ENCODE results near the gene USHBP1.

USHBP1 gene

DNA sequence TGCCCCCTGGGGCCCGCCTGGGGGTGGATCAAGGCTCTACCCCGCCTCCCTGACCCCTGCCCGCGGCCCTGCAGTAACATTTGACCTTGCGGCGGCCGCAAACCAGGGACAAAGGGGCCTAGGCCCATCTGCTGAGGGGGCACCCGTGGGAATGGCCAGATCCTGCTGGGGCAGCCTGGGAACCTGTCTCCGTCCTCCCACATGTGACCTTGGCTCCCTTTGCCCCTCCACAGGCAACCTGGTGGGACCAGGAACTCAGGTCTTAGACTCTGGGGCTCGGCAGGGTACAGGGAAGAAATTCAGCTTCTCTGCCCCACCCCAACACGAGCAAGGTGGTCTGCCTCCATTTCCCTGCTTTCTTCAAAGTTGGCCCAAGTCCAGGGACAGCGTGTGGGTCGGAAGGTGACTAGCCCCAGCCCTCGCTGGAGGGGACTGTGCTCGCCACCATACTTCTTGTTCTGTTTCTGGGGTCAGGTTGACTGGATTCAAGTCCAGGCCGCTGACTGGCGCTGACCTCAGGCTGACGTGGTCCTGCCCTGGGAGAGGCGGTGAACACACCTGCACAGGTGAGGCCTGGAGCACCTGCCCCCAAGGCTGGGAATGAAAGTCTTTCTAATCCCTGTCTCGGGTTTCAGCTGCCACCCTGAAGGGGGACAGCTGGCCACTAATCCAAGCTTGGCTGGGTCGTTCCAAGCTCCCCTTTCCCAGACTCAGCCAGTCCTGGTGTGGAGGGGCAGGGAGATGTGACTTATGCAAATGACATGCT, 16.4 kb downstream of the USHBP1 start:
- H3K27ac ChIP-seq (ENCODE audit: low read depth, low read length): peak overlapping the region; percentile 100
- peak overlapping the region; percentile 89 for H2BK5ac ChIP-seq (ENCODE audit: low read depth, low read length, poor library complexity)
- peak overlapping the region; percentile 84 for H3K4ac ChIP-seq (ENCODE audit: low read depth, low read length)
- H3K18ac ChIP-seq (ENCODE audit: low read length): peak overlapping the region; percentile 79
- peak overlapping the region; percentile 77 for H4K8ac ChIP-seq (ENCODE audit: low read depth, low read length)
- H3K9ac ChIP-seq (ENCODE audit: low read length): no peak overlapping the region
- H2BK120ac ChIP-seq (ENCODE audit: insufficient read depth, low read length, poor library complexity): peak overlapping the region; percentile 85
- peak overlapping the region; percentile 96 for H3K14ac ChIP-seq (ENCODE audit: low read length)
- peak overlapping the region; percentile 70 for H2AK5ac ChIP-seq (ENCODE audit: low read length)
- peak overlapping the region; percentile 8 for H2AFZ ChIP-seq (ENCODE audit: insufficient read depth, low read length, poor library complexity)
- peaks cover 63% of the 10 kb centered on the region for H3K79me1 ChIP-seq (ENCODE audit: low read length)
- DNase-seq: peak; percentile 55 to 60
- peak overlapping the region; percentile 20 for H4K12ac ChIP-seq (ENCODE audit: low read depth, low read length)
- H3K4me1 ChIP-seq (ENCODE audit: control insufficient read depth in 1 of 2, insufficient read depth in 2 of 2, low read length in 2 of 2): peaks cover 29 to 34% of the 10 kb centered on the region in 2 experiments
- no peaks in the 10 kb centered on the region for H3K27me3 ChIP-seq (ENCODE audit: insufficient read depth, low read length)
- peaks cover 39% of the 10 kb centered on the region for H3K79me2 ChIP-seq (ENCODE audit: control insufficient read depth, insufficient read depth, low read length, poor library complexity)
- peak overlapping the region; percentile 94 for H2BK12ac ChIP-seq (ENCODE audit: low read length)
- peaks cover 5% of the 10 kb centered on the region for H3K9me3 ChIP-seq (ENCODE audit: insufficient read depth, low read depth, low read length)
- no peaks in the 10 kb centered on the region for H3K36me3 ChIP-seq (ENCODE audit: control insufficient read depth in 1 of 2, insufficient read depth in 2 of 2, low read length in 2 of 2)
- H3K4me2 ChIP-seq (ENCODE audit: low read length): peak overlapping the region; percentile 23
- no CpG with 5 or more reads among the region's 21 CpGs for WGBS (ENCODE audit: extremely low coverage, insufficient coverage, insufficient read length)
- H4K91ac ChIP-seq (ENCODE audit: low read depth, low read length): peak overlapping the region; percentile 97
- H3K4me3 ChIP-seq (ENCODE audit: low read depth, low read length): no peak overlapping the region
- no peak overlapping the region for H3K23ac ChIP-seq (ENCODE audit: low read length)

DNA sequence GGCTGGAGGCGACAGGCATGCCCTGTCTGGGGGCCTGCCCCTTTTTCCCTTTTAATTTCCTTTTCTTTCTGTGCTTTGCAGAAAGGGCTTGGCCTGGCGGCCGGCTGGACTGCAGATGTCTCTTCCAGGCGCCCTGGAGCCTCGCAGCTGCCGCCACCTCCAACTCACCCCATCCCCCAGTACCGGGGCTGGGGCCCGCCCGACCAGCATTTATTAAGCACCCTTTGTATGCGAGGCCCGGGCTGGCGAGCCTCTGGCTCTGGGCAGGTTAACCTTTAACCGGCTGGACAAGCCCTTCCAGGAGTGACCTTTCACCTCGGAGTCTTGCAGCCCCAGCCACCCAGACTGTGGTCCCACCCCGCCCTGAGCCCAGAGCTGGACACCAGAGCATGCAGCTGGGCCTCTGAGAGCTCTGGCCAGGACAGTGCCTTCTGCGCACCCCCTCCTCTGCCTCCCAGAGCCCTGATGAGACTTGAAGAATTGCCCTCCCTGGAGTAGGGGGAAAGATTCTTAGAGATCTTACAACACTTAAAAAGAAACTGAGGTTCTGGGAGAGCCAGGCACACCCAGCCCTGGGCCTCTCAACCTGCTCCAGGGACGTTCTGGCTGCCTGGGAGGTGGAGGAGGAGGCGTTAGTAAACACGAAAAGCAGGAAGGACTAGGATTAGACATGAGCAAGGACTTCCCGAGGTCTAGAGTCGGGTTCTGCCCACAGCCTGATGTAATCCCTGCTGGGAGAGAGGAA, 17.7 kb downstream of the USHBP1 start:
- Histone ChIP-seq H2BK120ac (ENCODE audit: insufficient read depth, low read length, poor library complexity) (peak overlapping the region; percentile 85), H3K79me2 (ENCODE audit: control insufficient read depth, insufficient read depth, low read length, poor library complexity) (peaks cover 49% of the 10 kb centered on the region), H3K4me3 (ENCODE audit: low read depth, low read length) (no peak overlapping the region), H3K14ac (ENCODE audit: low read length) (peak overlapping the region; percentile 96), H3K23ac (ENCODE audit: low read length) (no peak overlapping the region), H4K12ac (ENCODE audit: low read depth, low read length) (peak overlapping the region; percentile 75), H3K4me2 (ENCODE audit: low read length) (peak overlapping the region; percentile 89), H2AFZ (ENCODE audit: insufficient read depth, low read length, poor library complexity) (peak overlapping the region; percentile 4), H3K79me1 (ENCODE audit: low read length) (peaks cover 68% of the 10 kb centered on the region), H3K9ac (ENCODE audit: low read length) (no peak overlapping the region), H2BK5ac (ENCODE audit: low read depth, low read length, poor library complexity) (peak overlapping the region; percentile 89), H2BK12ac (ENCODE audit: low read length) (peak overlapping the region; percentile 94), H4K91ac (ENCODE audit: low read depth, low read length) (peak overlapping the region; percentile 97), H3K18ac (ENCODE audit: low read length) (peak overlapping the region; percentile 91), H3K4ac (ENCODE audit: low read depth, low read length) (peak overlapping the region; percentile 84), H4K8ac (ENCODE audit: low read depth, low read length) (peak overlapping the region; percentile 77), H3K27ac (ENCODE audit: low read depth, low read length) (peak overlapping the region; percentile 100), H3K27me3 (ENCODE audit: insufficient read depth, low read length) (no peaks in the 10 kb centered on the region), H3K4me1 (ENCODE audit: control insufficient read depth in 1 of 2, insufficient read depth in 2 of 2, low read length in 2 of 2) (peaks cover 38 to 45% of the 10 kb centered on the region in 2 experiments), H3K9me3 (ENCODE audit: insufficient read depth, low read depth, low read length) (peaks cover 5% of the 10 kb centered on the region), H2AK5ac (ENCODE audit: low read length) (peak overlapping the region; percentile 88), H3K36me3 (ENCODE audit: control insufficient read depth in 1 of 2, insufficient read depth in 2 of 2, low read length in 2 of 2) (no peaks in the 10 kb centered on the region)
- DNase-seq: peak; percentile 48 to 66
- no CpG with 5 or more reads among the region's 21 CpGs for whole genome bisulfite sequencing (ENCODE audit: extremely low coverage, insufficient coverage, insufficient read length)

DNA sequence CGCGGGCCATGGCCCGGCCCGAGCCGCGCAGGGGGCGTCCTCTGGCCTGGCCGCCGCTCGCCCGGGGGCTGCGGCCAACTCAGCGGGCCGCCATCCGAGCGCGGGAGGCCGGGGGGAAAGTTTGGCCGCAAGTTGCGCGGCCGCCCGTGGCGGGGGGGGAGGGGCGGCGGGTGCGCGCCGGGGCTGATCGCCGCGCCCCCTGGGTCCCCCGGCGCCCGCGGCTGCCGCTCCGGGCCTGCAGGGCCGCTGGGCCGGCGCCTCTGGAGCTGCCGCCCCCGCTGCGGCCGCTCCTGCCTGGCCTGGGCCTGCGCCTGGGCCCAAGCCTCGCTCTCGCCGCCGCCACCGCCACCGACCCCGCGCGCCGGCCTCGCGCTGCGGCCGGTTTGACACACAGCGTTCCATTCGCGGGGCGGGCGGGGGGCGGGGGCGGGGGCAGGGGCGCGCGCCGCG, 19.0 kb downstream of the USHBP1 start, which contains the start of gene NR2F6:
Gene NR2F6, minus strand, starts transcription at position 385 of the 450 bp plus-strand sequence. CDS start 699 bp downstream, outside the sequence.
- peak within 1 kb of the TSS; percentile 95 for H3K4ac ChIP-seq (ENCODE audit: low read depth, low read length)
- H3K27ac ChIP-seq (ENCODE audit: low read depth, low read length): peak within 1 kb of the TSS; percentile 100
- peak within 1 kb of the TSS; percentile 96 for H3K14ac ChIP-seq (ENCODE audit: low read length)
- H4K8ac ChIP-seq (ENCODE audit: low read depth, low read length): peak within 1 kb of the TSS; percentile 89
- no CpG with 5 or more reads among the region's 72 CpGs for WGBS (ENCODE audit: extremely low coverage, insufficient coverage, insufficient read length)
- peaks cover 5% of the 10 kb centered on the region for H3K9me3 ChIP-seq (ENCODE audit: insufficient read depth, low read depth, low read length)
- H3K27me3 ChIP-seq (ENCODE audit: insufficient read depth, low read length): no peaks in the 10 kb centered on the region
- peak within 1 kb of the TSS; percentile 89 for H3K4me2 ChIP-seq (ENCODE audit: low read length)
- H2BK120ac ChIP-seq (ENCODE audit: insufficient read depth, low read length, poor library complexity): peak within 1 kb of the TSS; percentile 85
- H3K36me3 ChIP-seq (ENCODE audit: control insufficient read depth in 1 of 2, insufficient read depth in 2 of 2, low read length in 2 of 2): peaks cover 9 to 10% of the 10 kb centered on the region in 2 experiments
- H3K79me1 ChIP-seq (ENCODE audit: low read length): peaks cover 67% of the 10 kb centered on the region
- H2AFZ ChIP-seq (ENCODE audit: insufficient read depth, low read length, poor library complexity): peak within 1 kb of the TSS; percentile 55
- peaks cover 57% of the 10 kb centered on the region for H3K79me2 ChIP-seq (ENCODE audit: control insufficient read depth, insufficient read depth, low read length, poor library complexity)
- H2AK5ac ChIP-seq (ENCODE audit: low read length): peak within 1 kb of the TSS; percentile 51
- peak within 1 kb of the TSS; percentile 91 for H4K12ac ChIP-seq (ENCODE audit: low read depth, low read length)
- no peak for DNase-seq
- H2BK12ac ChIP-seq (ENCODE audit: low read length): peak within 1 kb of the TSS; percentile 94
- peak within 1 kb of the TSS; percentile 95 for H3K9ac ChIP-seq (ENCODE audit: low read length)
- H3K4me3 ChIP-seq (ENCODE audit: low read depth, low read length): peak within 1 kb of the TSS; percentile 95
- H3K23ac ChIP-seq (ENCODE audit: low read length): no peak within 1 kb of the TSS
- H3K18ac ChIP-seq (ENCODE audit: low read length): peak within 1 kb of the TSS; percentile 92
- H2BK5ac ChIP-seq (ENCODE audit: low read depth, low read length, poor library complexity): peak within 1 kb of the TSS; percentile 94
- peaks cover 38 to 47% of the 10 kb centered on the region in 2 experiments for H3K4me1 ChIP-seq (ENCODE audit: control insufficient read depth in 1 of 2, insufficient read depth in 2 of 2, low read length in 2 of 2)
- peak within 1 kb of the TSS; percentile 98 for H4K91ac ChIP-seq (ENCODE audit: low read depth, low read length)
